ENCODE results near the gene PRDM7.
"Not testable (repeated sequence)": the region's sequence is repeated elsewhere in the genome, so short reads cannot be mapped to it uniquely, and the experiment has no call there.

- not testable (repeated sequence) for TF ChIP-seq CTCF (IDR thresholded peaks at IDR 0.05; ENCODE audit: low read length); EZH2 (IDR thresholded peaks at IDR 0.05; ENCODE audit: borderline replicate concordance, low read length)
Observed at GRCh38 chr16:90101332-90101731, 24.2 kb upstream of the PRDM7 start.
